WTC11 (cell line): ENCODE measurements around the gene PLXND1. TPM values are rescaled to one million over a fixed set of nuclear protein-coding genes. Genes with fewer than 3 reads are reported as not detected.

Experiments
- ATAC-seq: fragments of 200-7000 bp; cut with Tn5 transposase; 2 replicates; pipeline ENCODE4 v1.10.0; 2021; ENCODE audit warnings: mild to moderate bottlenecking, moderate library complexity
- CTCF ChIA-PET: fragments of 300-600 bp; sonication (Branson Sonifier 250); formaldehyde crosslinking; loops from one replicate; lab custom pipeline; 2021; ENCODE audit warnings: antibody characterized with exemption; lab: Charles Lee
- POLR2A ChIA-PET: fragments of 350-600 bp; sonication (Branson Sonifier 250); formaldehyde crosslinking; loops from one replicate; lab custom pipeline; 2021; ENCODE audit warnings: antibody characterized with exemption; lab: Charles Lee
- DNase-seq: peaks from one replicate; pipeline ENCODE4 v3.0.0; 2021; ENCODE audit warnings: low spot score
- H3K27ac Mint-ChIP-seq: 2 replicates; pipeline ENCODE4 v1.8.0; 2021; ENCODE audit warnings: mixed read lengths
- H3K27me3 Mint-ChIP-seq: 2 replicates; pipeline ENCODE4 v1.8.0; 2021; ENCODE audit warnings: low read depth, mild to moderate bottlenecking, moderate library complexity, mixed read lengths
- H3K36me3 Mint-ChIP-seq: 2 replicates; pipeline ENCODE4 v1.8.0; 2021; ENCODE audit warnings: mixed read lengths
- H3K4me1 Mint-ChIP-seq: 2 replicates; pipeline ENCODE4 v1.8.0; 2022; ENCODE audit warnings: mixed read lengths
- H3K4me3 Mint-ChIP-seq: 2 replicates; pipeline ENCODE4 v1.8.0; 2021; ENCODE audit warnings: mild to moderate bottlenecking, moderate library complexity, mixed read lengths
- H3K9me3 Mint-ChIP-seq: 2 replicates; pipeline ENCODE4 v1.8.0; 2021; ENCODE audit warnings: mixed read lengths
- ETV6 ChIP-seq: sonication (generic); formaldehyde crosslinking; IDR thresholded peaks from 2 replicates; pipeline ENCODE4 v1.8.1; 2022; ENCODE audit warnings: mild to moderate bottlenecking, missing genetic modification reagents
- MXD4 ChIP-seq: fragments of 250-450 bp; sonication (Bioruptor Pico); IDR thresholded peaks from 2 replicates; pipeline ENCODE4 v1.8.0; 2021; ENCODE audit warnings: mild to moderate bottlenecking, moderate library complexity, borderline replicate concordance
- NFE2L1 ChIP-seq: sonication (generic); formaldehyde crosslinking; IDR thresholded peaks from 2 replicates; pipeline ENCODE4 v1.8.1; 2023; ENCODE audit warnings: missing genetic modification reagents
- NR3C1 ChIP-seq: sonication (generic); formaldehyde crosslinking; conservative IDR thresholded peaks from 2 replicates; pipeline ENCODE4 v1.8.1; 2023; ENCODE audit warnings: low read depth, mild to moderate bottlenecking, missing genetic modification reagents
- OVOL2 ChIP-seq: fragments of 250-450 bp; sonication (Bioruptor Pico); IDR thresholded peaks from 2 replicates; pipeline ENCODE4 v1.9.0; 2021; ENCODE audit warnings: mild to moderate bottlenecking, borderline replicate concordance
- TP53 ChIP-seq: sonication (generic); formaldehyde crosslinking; IDR thresholded peaks from 2 replicates; pipeline ENCODE4 v1.8.1; 2023; ENCODE audit warnings: mild to moderate bottlenecking, missing genetic modification reagents
- ZNF138 ChIP-seq: sonication (generic); formaldehyde crosslinking; conservative IDR thresholded peaks from 2 replicates; pipeline ENCODE4 v1.8.1; 2022; ENCODE audit warnings: mild to moderate bottlenecking, moderate library complexity, missing genetic modification reagents
- ZNF416 ChIP-seq: fragments of 250-450 bp; sonication (Bioruptor Pico); IDR thresholded peaks from 2 replicates; pipeline ENCODE4 v1.9.0; 2021; ENCODE audit warnings: mild to moderate bottlenecking, inconsistent platforms
- total RNA-seq: library from RNA; stranded (reverse); gene quantifications from 3 replicates; pipeline ENCODE4 v1.2.3, GENCODE V29; 2021
- TF ChIP-seq, protein P1 (sequence below): sonication (generic); formaldehyde crosslinking; IDR thresholded peaks from 2 replicates; pipeline ENCODE4 v1.8.0; 2022; ENCODE audit warnings: mild to moderate bottlenecking, missing genetic modification reagents
- TF ChIP-seq, protein P2 (sequence below): sonication (generic); formaldehyde crosslinking; IDR thresholded peaks from 2 replicates; pipeline ENCODE4 v1.8.1; 2022; ENCODE audit warnings: missing genetic modification reagents, borderline replicate concordance
- TF ChIP-seq, protein P3 (sequence below): fragments of 250-450 bp; sonication (Bioruptor Pico); IDR thresholded peaks from 2 replicates; pipeline ENCODE4 v1.9.0; 2021; ENCODE audit warnings: mild to moderate bottlenecking, borderline replicate concordance
- TF ChIP-seq, protein P4 (sequence below): sonication (generic); formaldehyde crosslinking; IDR thresholded peaks from 2 replicates; pipeline ENCODE4 v1.8.0; 2022; ENCODE audit warnings: mild to moderate bottlenecking, missing genetic modification reagents
- TF ChIP-seq, protein P5 (sequence below): sonication (generic); formaldehyde crosslinking; IDR thresholded peaks from 2 replicates; pipeline ENCODE4 v1.8.0; 2022; ENCODE audit warnings: mild to moderate bottlenecking, missing genetic modification reagents
- TF ChIP-seq, protein P6 (sequence below): fragments of 250-450 bp; sonication (Bioruptor Pico); IDR thresholded peaks from 2 replicates; pipeline ENCODE4 v1.9.0; 2021; ENCODE audit warnings: moderate library complexity, mild to moderate bottlenecking, inconsistent platforms, borderline replicate concordance

PLXND1 gene
- total RNA-seq, 1 experiment from 2014 or later: 56.7 TPM

DNA sequence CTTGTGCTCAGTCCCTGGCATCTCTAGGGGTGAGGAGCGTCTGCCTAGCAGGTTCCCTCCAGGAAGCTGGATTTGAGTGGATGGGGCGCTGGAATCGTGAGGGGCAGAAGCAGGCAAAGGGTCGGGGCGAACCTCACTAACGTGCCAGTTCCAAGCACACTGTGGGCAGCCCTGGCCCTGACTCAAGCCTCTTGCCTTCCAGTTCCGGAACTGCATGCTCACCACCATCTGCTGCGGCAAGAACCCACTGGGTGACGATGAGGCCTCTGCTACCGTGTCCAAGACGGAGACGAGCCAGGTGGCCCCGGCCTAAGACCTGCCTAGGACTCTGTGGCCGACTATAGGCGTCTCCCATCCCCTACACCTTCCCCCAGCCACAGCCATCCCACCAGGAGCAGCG lies 73.1 kb downstream of the PLXND1 start (continued):
- TF ChIP-seq, protein P1, sequence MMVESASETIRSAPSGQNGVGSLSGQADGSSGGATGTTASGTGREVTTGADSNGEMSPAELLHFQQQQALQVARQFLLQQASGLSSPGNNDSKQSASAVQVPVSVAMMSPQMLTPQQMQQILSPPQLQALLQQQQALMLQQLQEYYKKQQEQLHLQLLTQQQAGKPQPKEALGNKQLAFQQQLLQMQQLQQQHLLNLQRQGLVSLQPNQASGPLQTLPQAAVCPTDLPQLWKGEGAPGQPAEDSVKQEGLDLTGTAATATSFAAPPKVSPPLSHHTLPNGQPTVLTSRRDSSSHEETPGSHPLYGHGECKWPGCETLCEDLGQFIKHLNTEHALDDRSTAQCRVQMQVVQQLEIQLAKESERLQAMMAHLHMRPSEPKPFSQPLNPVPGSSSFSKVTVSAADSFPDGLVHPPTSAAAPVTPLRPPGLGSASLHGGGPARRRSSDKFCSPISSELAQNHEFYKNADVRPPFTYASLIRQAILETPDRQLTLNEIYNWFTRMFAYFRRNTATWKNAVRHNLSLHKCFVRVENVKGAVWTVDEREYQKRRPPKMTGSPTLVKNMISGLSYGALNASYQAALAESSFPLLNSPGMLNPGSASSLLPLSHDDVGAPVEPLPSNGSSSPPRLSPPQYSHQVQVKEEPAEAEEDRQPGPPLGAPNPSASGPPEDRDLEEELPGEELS (CRISPR knock-in tag): no peak
- TF ChIP-seq ZNF138 (CRISPR knock-in tag): no peak
- TF ChIP-seq, protein P2, sequence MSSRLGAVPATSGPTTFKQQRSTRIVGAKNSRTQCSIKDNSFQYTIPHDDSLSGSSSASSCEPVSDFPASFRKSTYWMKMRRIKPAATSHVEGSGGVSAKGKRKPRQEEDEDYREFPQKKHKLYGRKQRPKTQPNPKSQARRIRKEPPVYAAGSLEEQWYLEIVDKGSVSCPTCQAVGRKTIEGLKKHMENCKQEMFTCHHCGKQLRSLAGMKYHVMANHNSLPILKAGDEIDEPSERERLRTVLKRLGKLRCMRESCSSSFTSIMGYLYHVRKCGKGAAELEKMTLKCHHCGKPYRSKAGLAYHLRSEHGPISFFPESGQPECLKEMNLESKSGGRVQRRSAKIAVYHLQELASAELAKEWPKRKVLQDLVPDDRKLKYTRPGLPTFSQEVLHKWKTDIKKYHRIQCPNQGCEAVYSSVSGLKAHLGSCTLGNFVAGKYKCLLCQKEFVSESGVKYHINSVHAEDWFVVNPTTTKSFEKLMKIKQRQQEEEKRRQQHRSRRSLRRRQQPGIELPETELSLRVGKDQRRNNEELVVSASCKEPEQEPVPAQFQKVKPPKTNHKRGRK (CRISPR knock-in tag): no peak

DNA sequence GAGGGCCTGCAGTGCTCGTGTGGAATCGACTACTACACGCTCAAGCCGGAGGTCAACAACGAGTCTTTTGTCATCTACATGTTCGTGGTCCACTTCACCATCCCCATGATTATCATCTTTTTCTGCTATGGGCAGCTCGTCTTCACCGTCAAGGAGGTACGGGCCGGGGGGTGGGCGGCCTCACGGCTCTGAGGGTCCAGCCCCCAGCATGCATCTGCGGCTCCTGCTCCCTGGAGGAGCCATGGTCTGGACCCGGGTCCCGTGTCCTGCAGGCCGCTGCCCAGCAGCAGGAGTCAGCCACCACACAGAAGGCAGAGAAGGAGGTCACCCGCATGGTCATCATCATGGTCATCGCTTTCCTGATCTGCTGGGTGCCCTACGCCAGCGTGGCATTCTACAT lies 74.2 kb downstream of the PLXND1 start:
- ChIA-PET POLR2A (interaction anchor here (0.6 kb wide), 1 partner anchor 279 kb away, joined by 5 read pairs; no protein-coding TSS in a partner anchor), CTCF (no interaction called here)
- H3K9me3 Mint-ChIP-seq: no peaks in the 10 kb centered on the region
- no peaks in the 10 kb centered on the region for H3K27me3 Mint-ChIP-seq
- H3K4me3 Mint-ChIP-seq: no peak overlapping the region
- H3K4me1 Mint-ChIP-seq: peaks cover 38% of the 10 kb centered on the region
- H3K27ac Mint-ChIP-seq: no peak overlapping the region
- TF ChIP-seq, protein P3, sequence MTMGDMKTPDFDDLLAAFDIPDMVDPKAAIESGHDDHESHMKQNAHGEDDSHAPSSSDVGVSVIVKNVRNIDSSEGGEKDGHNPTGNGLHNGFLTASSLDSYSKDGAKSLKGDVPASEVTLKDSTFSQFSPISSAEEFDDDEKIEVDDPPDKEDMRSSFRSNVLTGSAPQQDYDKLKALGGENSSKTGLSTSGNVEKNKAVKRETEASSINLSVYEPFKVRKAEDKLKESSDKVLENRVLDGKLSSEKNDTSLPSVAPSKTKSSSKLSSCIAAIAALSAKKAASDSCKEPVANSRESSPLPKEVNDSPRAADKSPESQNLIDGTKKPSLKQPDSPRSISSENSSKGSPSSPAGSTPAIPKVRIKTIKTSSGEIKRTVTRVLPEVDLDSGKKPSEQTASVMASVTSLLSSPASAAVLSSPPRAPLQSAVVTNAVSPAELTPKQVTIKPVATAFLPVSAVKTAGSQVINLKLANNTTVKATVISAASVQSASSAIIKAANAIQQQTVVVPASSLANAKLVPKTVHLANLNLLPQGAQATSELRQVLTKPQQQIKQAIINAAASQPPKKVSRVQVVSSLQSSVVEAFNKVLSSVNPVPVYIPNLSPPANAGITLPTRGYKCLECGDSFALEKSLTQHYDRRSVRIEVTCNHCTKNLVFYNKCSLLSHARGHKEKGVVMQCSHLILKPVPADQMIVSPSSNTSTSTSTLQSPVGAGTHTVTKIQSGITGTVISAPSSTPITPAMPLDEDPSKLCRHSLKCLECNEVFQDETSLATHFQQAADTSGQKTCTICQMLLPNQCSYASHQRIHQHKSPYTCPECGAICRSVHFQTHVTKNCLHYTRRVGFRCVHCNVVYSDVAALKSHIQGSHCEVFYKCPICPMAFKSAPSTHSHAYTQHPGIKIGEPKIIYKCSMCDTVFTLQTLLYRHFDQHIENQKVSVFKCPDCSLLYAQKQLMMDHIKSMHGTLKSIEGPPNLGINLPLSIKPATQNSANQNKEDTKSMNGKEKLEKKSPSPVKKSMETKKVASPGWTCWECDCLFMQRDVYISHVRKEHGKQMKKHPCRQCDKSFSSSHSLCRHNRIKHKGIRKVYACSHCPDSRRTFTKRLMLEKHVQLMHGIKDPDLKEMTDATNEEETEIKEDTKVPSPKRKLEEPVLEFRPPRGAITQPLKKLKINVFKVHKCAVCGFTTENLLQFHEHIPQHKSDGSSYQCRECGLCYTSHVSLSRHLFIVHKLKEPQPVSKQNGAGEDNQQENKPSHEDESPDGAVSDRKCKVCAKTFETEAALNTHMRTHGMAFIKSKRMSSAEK (CRISPR knock-in tag): no peak
- TF ChIP-seq, protein P2 (CRISPR knock-in tag): no peak
- TF ChIP-seq ETV6 (CRISPR knock-in tag): no peak
- H3K36me3 Mint-ChIP-seq: no peaks in the 10 kb centered on the region
- DNase-seq (no peak), ATAC-seq (no peak)

DNA sequence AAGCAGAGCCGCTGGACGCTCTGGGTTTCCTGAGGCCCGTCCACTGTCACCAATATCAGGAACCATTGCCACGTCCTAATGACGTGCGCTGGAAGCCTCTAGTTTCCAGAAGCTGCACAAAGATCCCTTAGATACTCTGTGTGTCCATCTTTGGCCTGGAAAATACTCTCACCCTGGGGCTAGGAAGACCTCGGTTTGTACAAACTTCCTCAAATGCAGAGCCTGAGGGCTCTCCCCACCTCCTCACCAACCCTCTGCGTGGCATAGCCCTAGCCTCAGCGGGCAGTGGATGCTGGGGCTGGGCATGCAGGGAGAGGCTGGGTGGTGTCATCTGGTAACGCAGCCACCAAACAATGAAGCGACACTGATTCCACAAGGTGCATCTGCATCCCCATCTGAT lies 74.8 kb downstream of the PLXND1 start:
- no peak overlapping the region for H3K27ac Mint-ChIP-seq
- no peaks in the 10 kb centered on the region for H3K27me3 Mint-ChIP-seq
- H3K4me1 Mint-ChIP-seq: peaks cover 37% of the 10 kb centered on the region
- no peak overlapping the region for H3K4me3 Mint-ChIP-seq
- no peak for TF ChIP-seq NR3C1
- no peak for TF ChIP-seq MXD4
- TF ChIP-seq NFE2L1 (CRISPR knock-in tag): no peak
- POLR2A ChIA-PET: no interaction called here
- CTCF ChIA-PET: no interaction called here
- no peaks in the 10 kb centered on the region for H3K36me3 Mint-ChIP-seq
- ATAC-seq (no peak), DNase-seq (no peak)
- H3K9me3 Mint-ChIP-seq: no peaks in the 10 kb centered on the region

DNA sequence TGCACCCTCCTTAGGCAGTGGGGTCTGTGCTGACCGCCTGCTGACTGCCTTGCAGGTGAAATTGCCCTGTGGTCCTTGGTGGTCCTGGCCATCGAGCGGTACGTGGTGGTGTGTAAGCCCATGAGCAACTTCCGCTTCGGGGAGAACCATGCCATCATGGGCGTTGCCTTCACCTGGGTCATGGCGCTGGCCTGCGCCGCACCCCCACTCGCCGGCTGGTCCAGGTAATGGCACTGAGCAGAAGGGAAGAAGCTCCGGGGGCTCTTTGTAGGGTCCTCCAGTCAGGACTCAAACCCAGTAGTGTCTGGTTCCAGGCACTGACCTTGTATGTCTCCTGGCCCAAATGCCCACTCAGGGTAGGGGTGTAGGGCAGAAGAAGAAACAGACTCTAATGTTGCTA lies 75.7 kb downstream of the PLXND1 start:
- Mint-ChIP-seq H3K9me3 (no peaks in the 10 kb centered on the region), H3K36me3 (no peaks in the 10 kb centered on the region), H3K4me3 (no peak overlapping the region), H3K27me3 (no peaks in the 10 kb centered on the region), H3K27ac (no peak overlapping the region), H3K4me1 (peaks cover 36% of the 10 kb centered on the region)
- ATAC-seq: no peak
- ChIA-PET POLR2A (interaction anchor here (1.3 kb wide), 1 partner anchor 8 kb away, joined by 3 read pairs; no protein-coding TSS in a partner anchor), CTCF (interaction anchor here (0.9 to 1.5 kb wide), 5 partner anchors 11 to 97 kb away, joined by 3 to 7 read pairs (median 4); no protein-coding TSS in a partner anchor)
- no peak for DNase-seq
- TF ChIP-seq OVOL2 (CRISPR knock-in tag) (no peak), NR3C1 (no peak), TP53 (CRISPR knock-in tag) (no peak), MXD4 (no peak), ZNF416 (CRISPR knock-in tag) (no peak)
- TF ChIP-seq, protein P4, sequence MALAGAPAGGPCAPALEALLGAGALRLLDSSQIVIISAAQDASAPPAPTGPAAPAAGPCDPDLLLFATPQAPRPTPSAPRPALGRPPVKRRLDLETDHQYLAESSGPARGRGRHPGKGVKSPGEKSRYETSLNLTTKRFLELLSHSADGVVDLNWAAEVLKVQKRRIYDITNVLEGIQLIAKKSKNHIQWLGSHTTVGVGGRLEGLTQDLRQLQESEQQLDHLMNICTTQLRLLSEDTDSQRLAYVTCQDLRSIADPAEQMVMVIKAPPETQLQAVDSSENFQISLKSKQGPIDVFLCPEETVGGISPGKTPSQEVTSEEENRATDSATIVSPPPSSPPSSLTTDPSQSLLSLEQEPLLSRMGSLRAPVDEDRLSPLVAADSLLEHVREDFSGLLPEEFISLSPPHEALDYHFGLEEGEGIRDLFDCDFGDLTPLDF: no peak
- TF ChIP-seq, protein P5, sequence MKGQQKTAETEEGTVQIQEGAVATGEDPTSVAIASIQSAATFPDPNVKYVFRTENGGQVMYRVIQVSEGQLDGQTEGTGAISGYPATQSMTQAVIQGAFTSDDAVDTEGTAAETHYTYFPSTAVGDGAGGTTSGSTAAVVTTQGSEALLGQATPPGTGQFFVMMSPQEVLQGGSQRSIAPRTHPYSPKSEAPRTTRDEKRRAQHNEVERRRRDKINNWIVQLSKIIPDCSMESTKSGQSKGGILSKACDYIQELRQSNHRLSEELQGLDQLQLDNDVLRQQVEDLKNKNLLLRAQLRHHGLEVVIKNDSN (CRISPR knock-in tag): no peak
- TF ChIP-seq, protein P6, sequence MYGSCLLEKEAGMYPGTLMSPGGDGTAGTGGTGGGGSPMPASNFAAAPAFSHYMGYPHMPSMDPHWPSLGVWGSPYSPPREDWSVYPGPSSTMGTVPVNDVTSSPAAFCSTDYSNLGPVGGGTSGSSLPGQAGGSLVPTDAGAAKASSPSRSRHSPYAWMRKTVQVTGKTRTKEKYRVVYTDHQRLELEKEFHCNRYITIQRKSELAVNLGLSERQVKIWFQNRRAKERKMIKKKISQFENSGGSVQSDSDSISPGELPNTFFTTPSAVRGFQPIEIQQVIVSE (CRISPR knock-in tag): no peak
